ENCODE data around the gene ACSF2.
"Not testable (repeated sequence)": the region's sequence is repeated elsewhere in the genome, so short reads cannot be mapped to it uniquely, and the experiment has no call there.

Gene ACSF2

DNA sequence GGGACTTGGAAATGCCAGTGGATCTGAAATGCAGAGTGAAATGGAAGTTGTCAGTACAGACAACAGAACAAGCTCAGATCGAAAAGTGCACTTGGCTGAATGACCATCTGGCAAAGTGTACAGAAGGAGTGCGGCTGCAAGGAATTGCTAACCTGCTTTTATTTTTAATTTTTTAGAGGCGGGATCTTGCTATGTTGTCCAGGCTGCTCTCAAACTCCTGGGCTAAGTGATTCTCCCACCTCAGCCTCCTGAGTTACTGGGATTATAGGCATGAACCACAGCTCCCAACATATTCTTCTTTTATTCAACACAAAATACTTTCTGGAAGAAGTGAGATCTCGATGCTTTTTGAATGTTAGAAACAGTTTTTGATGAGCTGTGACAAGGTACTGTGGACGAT, 32.3 kb upstream of the ACSF2 start:
- Histone ChIP-seq H3K27ac (ENCODE audit: low read depth, low read length) (no peak overlapping the region), H3K4me1 (ENCODE audit: control insufficient read depth, insufficient read depth, low read length) (no peaks in the 10 kb centered on the region), H3K4me3 (ENCODE audit: low read depth, low read length) (no peak overlapping the region), H3K36me3 (ENCODE audit: control insufficient read depth, insufficient read depth, low read length) (peaks cover 64% of the 10 kb centered on the region), H3K27me3 (ENCODE audit: control insufficient read depth, insufficient read depth, low read length) (0 out of 2 replicates have a peak, but pooled peaks cover 2% of the 10 kb centered on the region), H3K9ac (ENCODE audit: low read depth, low read length) (no peak overlapping the region), H3K9me3 (ENCODE audit: control insufficient read depth, insufficient read depth, low read length) (no peaks in the 10 kb centered on the region)

DNA sequence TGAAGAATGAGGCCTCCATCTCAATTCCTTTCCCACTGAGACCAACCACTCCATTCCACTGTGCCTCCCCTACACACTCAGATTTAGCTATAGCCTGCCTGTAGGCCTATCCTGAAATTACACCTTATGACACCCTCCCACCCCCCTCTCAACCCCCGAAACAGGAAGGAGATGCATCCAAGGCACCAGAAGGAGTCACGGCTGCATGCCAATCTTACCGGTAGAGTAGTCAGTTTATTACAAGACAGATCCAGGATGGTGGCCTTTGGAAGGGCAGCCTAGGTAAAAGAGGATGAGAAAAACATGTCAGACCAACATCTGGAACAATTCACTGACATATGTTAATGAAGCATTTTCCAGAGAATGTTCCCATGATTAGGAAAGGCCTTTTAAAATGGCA, 31.3 kb upstream of the ACSF2 start:
- H3K9me3 ChIP-seq (ENCODE audit: control insufficient read depth, insufficient read depth, low read length): no peaks in the 10 kb centered on the region
- no peak overlapping the region for H3K27ac ChIP-seq (ENCODE audit: low read depth, low read length)
- H3K4me1 ChIP-seq (ENCODE audit: control insufficient read depth, insufficient read depth, low read length): no peaks in the 10 kb centered on the region
- no peak overlapping the region for H3K4me3 ChIP-seq (ENCODE audit: low read depth, low read length)
- peaks cover 54% of the 10 kb centered on the region for H3K36me3 ChIP-seq (ENCODE audit: control insufficient read depth, insufficient read depth, low read length)
- H3K27me3 ChIP-seq (ENCODE audit: control insufficient read depth, insufficient read depth, low read length): 0 out of 2 replicates have a peak, but pooled peaks cover 2% of the 10 kb centered on the region
- H3K9ac ChIP-seq (ENCODE audit: low read depth, low read length): no peak overlapping the region

DNA sequence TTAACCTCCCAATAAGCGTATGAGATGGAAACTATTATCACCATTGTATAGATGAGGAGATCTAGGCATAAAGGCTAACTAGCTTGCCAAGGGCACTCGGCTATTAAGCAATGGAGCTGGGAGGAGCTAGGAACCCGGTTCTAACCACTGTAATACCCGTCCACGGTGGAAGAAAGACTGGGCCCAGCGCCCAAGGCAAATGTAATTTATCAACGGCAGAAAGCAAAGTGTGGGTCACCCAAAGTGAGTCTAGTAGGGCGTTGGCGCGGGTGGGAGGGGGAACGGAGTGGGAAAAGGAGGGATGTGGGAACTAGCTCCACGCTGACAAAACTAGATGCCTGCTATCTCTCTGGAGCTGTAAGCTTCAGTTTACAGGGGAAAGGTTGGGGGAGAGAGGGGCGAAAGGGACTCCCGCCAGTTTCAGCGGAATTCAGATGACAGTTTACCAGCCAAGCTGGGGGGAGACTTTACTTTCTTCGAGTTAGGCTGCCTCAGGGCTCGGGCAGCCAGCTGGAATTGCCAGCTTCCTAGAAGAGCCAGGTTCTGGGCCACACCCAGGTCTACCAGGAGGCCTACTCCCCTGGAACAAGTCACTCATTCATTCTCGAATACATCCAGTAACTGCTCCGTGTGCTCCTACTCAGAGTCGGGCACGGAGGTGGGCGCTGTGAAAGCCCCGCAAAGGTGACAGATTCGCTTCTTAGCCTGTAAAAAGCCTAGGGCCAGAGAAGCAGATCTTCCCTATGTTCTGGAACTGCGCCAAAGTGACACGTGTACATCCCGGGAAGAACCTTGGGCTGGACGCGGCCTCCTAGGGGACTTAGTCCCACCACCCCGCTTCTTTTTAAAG, 29.5 kb upstream of the ACSF2 start:
- Histone ChIP-seq H3K36me3 (ENCODE audit: control insufficient read depth, insufficient read depth, low read length) (peaks cover 38% of the 10 kb centered on the region), H3K27ac (ENCODE audit: low read depth, low read length) (peak overlapping the region; percentile 6)

DNA sequence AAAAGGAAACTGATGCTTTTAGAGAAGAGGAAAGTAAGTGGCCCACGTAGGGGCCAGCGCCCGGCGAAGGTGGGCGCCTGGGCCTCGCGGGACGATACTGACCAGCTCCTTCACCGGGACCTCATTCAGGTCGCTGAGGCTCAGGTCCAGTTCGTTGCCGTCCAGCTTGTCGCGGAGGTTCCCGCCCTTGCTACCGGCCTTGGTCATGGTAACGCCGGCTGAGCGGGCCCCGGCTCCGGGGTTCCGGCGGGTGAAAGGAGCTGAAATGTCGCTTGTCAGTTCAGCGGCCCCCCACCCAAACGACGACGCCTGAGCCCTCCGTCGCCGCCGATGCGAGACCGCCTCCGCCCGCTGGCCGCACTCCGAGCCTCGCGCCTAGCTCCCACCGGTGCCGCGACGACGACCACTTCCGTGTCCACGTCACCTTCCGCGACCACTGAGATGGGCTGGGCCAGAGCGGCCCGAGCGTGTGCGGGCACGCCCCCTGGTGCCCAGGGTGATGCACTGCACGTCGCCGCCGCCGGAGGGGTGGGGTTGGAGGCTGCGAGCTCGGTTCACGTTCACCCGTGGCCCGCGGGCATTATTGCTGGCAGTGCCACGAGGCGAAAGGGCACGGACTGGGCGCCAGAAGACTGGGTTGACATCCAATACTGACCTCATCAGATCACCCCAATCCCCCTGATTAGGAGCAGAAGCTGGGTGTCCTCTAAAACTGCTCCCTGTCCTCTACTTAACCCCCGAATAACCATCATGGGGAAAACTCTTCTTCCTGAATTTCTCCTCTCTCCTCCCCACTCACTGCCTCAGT, 28.7 kb upstream of the ACSF2 start, which contains the start of gene LRRC59:
Gene LRRC59 (minus strand): TSS at position 413 of the 808 bp plus-strand sequence. CDS start 206 bp downstream, at position 207.
- peak within 1 kb of the TSS; percentile 6 for H3K27ac ChIP-seq (ENCODE audit: low read depth, low read length)
- H3K4me3 ChIP-seq (ENCODE audit: low read depth, low read length): peak within 1 kb of the TSS; percentile 78
- H3K36me3 ChIP-seq (ENCODE audit: control insufficient read depth, insufficient read depth, low read length): peaks cover 29% of the 10 kb centered on the region
- H3K4me1 ChIP-seq (ENCODE audit: control insufficient read depth, insufficient read depth, low read length): no peaks in the 10 kb centered on the region
- H3K27me3 ChIP-seq (ENCODE audit: control insufficient read depth, insufficient read depth, low read length): 0 out of 2 replicates have a peak, but pooled peaks cover 2% of the 10 kb centered on the region
- H3K9ac ChIP-seq (ENCODE audit: low read depth, low read length): peak within 1 kb of the TSS; percentile 61
- no peaks in the 10 kb centered on the region for H3K9me3 ChIP-seq (ENCODE audit: control insufficient read depth, insufficient read depth, low read length)

More for the DNA sequence above, 29.5 kb upstream of the ACSF2 start:
- Histone ChIP-seq H3K9me3 (ENCODE audit: control insufficient read depth, insufficient read depth, low read length) (no peaks in the 10 kb centered on the region), H3K4me3 (ENCODE audit: low read depth, low read length) (peak overlapping the region; percentile 78), H3K4me1 (ENCODE audit: control insufficient read depth, insufficient read depth, low read length) (no peaks in the 10 kb centered on the region), H3K9ac (ENCODE audit: low read depth, low read length) (peak overlapping the region; percentile 61), H3K27me3 (ENCODE audit: control insufficient read depth, insufficient read depth, low read length) (0 out of 2 replicates have a peak, but pooled peaks cover 2% of the 10 kb centered on the region)

DNA sequence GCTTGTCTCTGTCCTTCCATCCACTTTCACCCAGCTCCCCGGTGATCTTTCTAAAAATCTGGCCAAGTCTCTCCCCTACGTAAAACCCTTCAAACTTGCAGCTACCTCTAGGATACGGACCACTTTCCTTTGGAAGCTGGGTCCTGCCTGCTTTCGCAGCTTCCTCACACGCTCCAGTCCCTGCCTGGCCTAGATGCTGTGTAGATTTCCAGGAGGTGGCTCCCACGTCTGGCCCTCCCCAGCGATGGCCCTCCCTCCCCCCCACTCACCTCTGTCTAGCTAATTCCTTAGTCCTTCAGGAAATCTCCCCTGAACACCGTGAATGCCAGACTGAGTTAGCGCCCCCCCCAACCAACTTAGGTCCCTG, 28.1 kb upstream of the ACSF2 start:
- peak overlapping the region; percentile 78 for H3K4me3 ChIP-seq (ENCODE audit: low read depth, low read length)
- no peak overlapping the region for H3K9ac ChIP-seq (ENCODE audit: low read depth, low read length)
- no peak overlapping the region for H3K27ac ChIP-seq (ENCODE audit: low read depth, low read length)
- H3K9me3 ChIP-seq (ENCODE audit: control insufficient read depth, insufficient read depth, low read length): no peaks in the 10 kb centered on the region
- 0 out of 2 replicates have a peak, but pooled peaks cover 4% of the 10 kb centered on the region for H3K4me1 ChIP-seq (ENCODE audit: control insufficient read depth, insufficient read depth, low read length)
- H3K36me3 ChIP-seq (ENCODE audit: control insufficient read depth, insufficient read depth, low read length): peaks cover 24% of the 10 kb centered on the region
- H3K27me3 ChIP-seq (ENCODE audit: control insufficient read depth, insufficient read depth, low read length): 0 out of 2 replicates have a peak, but pooled peaks cover 2% of the 10 kb centered on the region

DNA sequence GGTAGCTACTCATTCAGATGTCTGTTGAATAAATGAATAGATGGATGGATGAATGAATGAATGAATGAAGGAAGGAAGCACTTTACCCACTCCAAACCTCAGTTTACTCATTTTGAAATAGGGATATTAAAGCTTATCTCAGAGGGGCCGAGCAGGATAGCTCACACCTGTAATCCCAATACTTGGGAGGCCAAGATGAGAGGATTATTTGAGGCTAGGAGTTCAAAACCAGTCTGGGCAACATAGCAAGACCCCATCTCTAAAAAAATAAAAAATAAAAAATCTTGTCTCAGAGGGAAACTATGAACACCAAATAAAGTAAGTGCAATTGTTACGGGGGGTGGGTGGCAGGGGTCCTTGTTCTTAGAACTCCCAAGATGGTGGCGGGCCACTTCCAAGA, 27.3 kb upstream of the ACSF2 start:
- H3K4me3 ChIP-seq (ENCODE audit: low read depth, low read length); H3K27me3 ChIP-seq (ENCODE audit: control insufficient read depth, insufficient read depth, low read length); H3K9ac ChIP-seq (ENCODE audit: low read depth, low read length); H3K27ac ChIP-seq (ENCODE audit: low read depth, low read length); H3K4me1 ChIP-seq (ENCODE audit: control insufficient read depth, insufficient read depth, low read length); H3K9me3 ChIP-seq (ENCODE audit: control insufficient read depth, insufficient read depth, low read length): not testable (repeated sequence)
- peaks cover 16% of the 10 kb centered on the region for H3K36me3 ChIP-seq (ENCODE audit: control insufficient read depth, insufficient read depth, low read length)

DNA sequence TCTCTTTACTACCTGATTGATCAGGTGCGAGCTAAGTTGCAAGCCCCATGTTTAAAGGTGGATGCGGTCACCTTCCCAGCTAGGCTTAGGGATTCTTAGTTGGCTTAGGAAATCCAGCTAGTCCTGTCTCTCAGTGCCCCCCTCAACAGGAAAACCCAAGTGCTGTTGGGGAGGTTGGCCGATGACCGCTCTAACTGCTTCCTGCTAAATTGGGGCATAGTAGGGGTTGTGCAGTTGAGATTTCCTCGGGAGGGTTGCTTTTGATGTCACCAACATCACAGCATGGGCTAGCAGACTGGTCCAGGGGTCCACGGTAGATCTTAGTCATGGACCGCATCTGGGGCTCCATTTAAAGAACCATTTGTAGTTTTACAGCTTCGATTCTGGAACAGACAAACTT, 26.4 kb upstream of the ACSF2 start:
- H3K36me3 ChIP-seq (ENCODE audit: control insufficient read depth, insufficient read depth, low read length); H3K4me1 ChIP-seq (ENCODE audit: control insufficient read depth, insufficient read depth, low read length); H3K9ac ChIP-seq (ENCODE audit: low read depth, low read length); H3K27me3 ChIP-seq (ENCODE audit: control insufficient read depth, insufficient read depth, low read length); H3K9me3 ChIP-seq (ENCODE audit: control insufficient read depth, insufficient read depth, low read length); H3K27ac ChIP-seq (ENCODE audit: low read depth, low read length); H3K4me3 ChIP-seq (ENCODE audit: low read depth, low read length): not testable (repeated sequence)

DNA sequence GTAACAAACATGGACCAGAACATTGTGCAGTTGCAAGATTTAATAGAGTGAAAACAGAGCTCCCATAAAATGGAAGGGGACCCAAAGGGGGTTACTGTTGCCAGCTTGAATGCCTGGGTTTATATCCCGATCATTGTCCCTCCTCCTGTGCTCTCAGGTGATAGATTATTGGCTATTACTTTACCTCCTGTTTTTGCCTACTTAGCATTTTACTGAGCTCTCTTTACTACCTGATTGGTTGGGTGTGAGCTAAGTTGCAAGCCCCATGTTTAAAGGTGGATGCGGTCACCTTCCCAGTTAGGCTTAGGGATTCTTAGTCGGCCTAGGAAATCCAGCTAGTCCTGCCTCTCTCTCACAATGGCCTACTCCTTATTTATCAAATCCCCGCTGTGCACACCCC, 20.7 kb upstream of the ACSF2 start:
- not testable (repeated sequence) for H3K36me3 ChIP-seq (ENCODE audit: control insufficient read depth, insufficient read depth, low read length); H3K9ac ChIP-seq (ENCODE audit: low read depth, low read length); H3K9me3 ChIP-seq (ENCODE audit: control insufficient read depth, insufficient read depth, low read length); H3K27ac ChIP-seq (ENCODE audit: low read depth, low read length); H3K4me1 ChIP-seq (ENCODE audit: control insufficient read depth, insufficient read depth, low read length); H3K4me3 ChIP-seq (ENCODE audit: low read depth, low read length); H3K27me3 ChIP-seq (ENCODE audit: control insufficient read depth, insufficient read depth, low read length)

DNA sequence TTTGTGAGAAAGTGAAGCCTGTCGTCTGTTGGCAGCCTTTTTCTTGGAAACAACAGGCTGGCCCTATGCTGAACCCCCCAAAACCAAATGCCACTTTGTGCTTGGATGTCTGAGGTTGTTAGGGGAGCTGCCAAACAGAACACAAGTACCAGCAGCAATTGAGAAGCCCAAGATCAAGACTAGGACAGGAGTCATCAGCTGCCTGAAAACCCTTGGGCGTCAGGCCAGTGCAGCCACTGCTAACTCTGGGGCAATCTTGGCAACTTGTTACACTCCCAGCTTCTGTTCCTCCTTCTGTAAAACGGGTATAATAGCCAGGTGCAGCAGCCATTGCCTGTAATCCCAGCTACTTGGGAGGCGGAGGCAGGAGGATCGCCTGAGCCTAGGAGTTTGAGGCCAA, 19.4 kb upstream of the ACSF2 start:
- Histone ChIP-seq H3K4me1 (ENCODE audit: control insufficient read depth, insufficient read depth, low read length) (0 out of 2 replicates have a peak, but pooled peaks cover 5% of the 10 kb centered on the region), H3K27me3 (ENCODE audit: control insufficient read depth, insufficient read depth, low read length) (no peaks in the 10 kb centered on the region)

DNA sequence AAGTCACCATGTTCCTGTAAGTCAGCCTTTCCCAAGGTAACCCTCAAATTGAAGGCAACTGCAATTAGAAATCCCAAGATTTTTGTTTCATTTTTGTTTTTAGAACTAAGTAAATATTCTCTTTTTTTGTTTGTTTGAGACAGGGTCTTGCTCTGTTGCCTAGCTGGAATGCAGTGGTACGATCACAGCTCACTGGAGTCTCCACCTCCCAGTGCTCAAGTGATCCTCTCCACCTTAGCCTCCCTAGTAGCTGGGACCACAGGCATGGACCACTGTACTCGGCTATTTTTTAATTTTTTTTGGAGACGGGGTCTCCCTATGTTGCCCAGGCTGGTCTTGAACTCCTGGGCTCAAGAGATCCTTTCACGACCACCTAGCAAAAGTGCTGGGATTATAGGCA, 18.1 kb upstream of the ACSF2 start:
- 0 out of 2 replicates have a peak, but pooled peaks cover under 1% of the 10 kb centered on the region for H3K4me1 ChIP-seq (ENCODE audit: control insufficient read depth, insufficient read depth, low read length)
- H3K27ac ChIP-seq (ENCODE audit: low read depth, low read length): no peak overlapping the region
- H3K27me3 ChIP-seq (ENCODE audit: control insufficient read depth, insufficient read depth, low read length): no peaks in the 10 kb centered on the region
- no peak overlapping the region for H3K9ac ChIP-seq (ENCODE audit: low read depth, low read length)
- no peaks in the 10 kb centered on the region for H3K9me3 ChIP-seq (ENCODE audit: control insufficient read depth, insufficient read depth, low read length)
- no peaks in the 10 kb centered on the region for H3K36me3 ChIP-seq (ENCODE audit: control insufficient read depth, insufficient read depth, low read length)
- H3K4me3 ChIP-seq (ENCODE audit: low read depth, low read length): no peak overlapping the region

More for the DNA sequence above, 19.4 kb upstream of the ACSF2 start:
- no peak overlapping the region for H3K9ac ChIP-seq (ENCODE audit: low read depth, low read length)
- H3K27ac ChIP-seq (ENCODE audit: low read depth, low read length): no peak overlapping the region
- H3K36me3 ChIP-seq (ENCODE audit: control insufficient read depth, insufficient read depth, low read length): no peaks in the 10 kb centered on the region
- H3K4me3 ChIP-seq (ENCODE audit: low read depth, low read length): no peak overlapping the region
- no peaks in the 10 kb centered on the region for H3K9me3 ChIP-seq (ENCODE audit: control insufficient read depth, insufficient read depth, low read length)

All from HUES48 (cell line).